Brain microvascular endothelial cell (primary cell): ENCODE results near the gene PWWP2A.
A peak's percentile ranks its signal among the peaks of the same experiment; 100 is the strongest.

Source experiments
- DNase-seq: peaks from one replicate; pipeline ENCODE4 v3.0.0-alpha.2; 2020
- H3K27ac ChIP-seq: fragments of 250-450 bp; sonication (Bioruptor Pico); 2 replicates; pipeline ENCODE4 v1.5.1; 2020; ENCODE audit warnings: mild to moderate bottlenecking, moderate library complexity
- H3K27me3 ChIP-seq: fragments of 250-450 bp; sonication (Bioruptor Pico); replicated peaks from 2 replicates; pipeline ENCODE4 v1.5.1; 2020; ENCODE audit warnings: mild to moderate bottlenecking
- H3K36me3 ChIP-seq: fragments of 250-450 bp; sonication (Bioruptor Pico); replicated peaks from 2 replicates; pipeline ENCODE4 v1.5.1; 2020; ENCODE audit warnings: mild to moderate bottlenecking
- H3K4me3 ChIP-seq: 2 replicates; pipeline ENCODE4 v1.5.1; 2011; ENCODE audit warnings: low read depth, mild to moderate bottlenecking, control low read depth, low read length, moderate library complexity
- in situ Hi-C: cut with HindIII; loops from 2 replicates; pipeline ENCODE4 v1.10.0; 2017; ENCODE audit warnings: low sequenced_read_pairs, low pct_ligation_motif_present
- TF ChIP-seq, protein P1 (sequence below): IDR thresholded peaks from 2 replicates; pipeline ENCODE4 v1.5.1; 2011; ENCODE audit warnings: low read depth, mild to moderate bottlenecking, moderate library complexity, low read length, control low read depth, inconsistent platforms; ENCODE audit errors: missing control alignments

The PWWP2A gene

DNA sequence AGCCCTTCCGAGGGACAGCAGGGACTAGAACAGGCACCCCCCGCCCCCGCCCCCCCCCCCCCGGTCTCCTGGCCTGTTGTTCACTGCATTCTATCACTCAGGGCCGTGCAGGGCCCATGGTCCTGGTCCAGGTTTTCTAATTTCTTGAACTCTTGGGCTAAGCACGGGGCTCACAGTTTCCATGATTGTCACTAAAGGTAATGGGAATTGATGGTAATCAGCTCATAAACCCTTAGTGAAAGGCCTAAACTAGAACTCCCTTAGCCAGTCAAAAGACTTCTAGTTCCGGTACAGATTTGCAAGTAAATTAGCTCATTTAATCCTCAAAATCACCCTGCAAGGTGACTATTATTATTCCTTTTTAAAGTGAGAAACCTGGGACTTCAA lies 14.7 kb upstream of the PWWP2A start:
- no peak overlapping the region for H3K27ac ChIP-seq
- no peak for DNase-seq

DNA sequence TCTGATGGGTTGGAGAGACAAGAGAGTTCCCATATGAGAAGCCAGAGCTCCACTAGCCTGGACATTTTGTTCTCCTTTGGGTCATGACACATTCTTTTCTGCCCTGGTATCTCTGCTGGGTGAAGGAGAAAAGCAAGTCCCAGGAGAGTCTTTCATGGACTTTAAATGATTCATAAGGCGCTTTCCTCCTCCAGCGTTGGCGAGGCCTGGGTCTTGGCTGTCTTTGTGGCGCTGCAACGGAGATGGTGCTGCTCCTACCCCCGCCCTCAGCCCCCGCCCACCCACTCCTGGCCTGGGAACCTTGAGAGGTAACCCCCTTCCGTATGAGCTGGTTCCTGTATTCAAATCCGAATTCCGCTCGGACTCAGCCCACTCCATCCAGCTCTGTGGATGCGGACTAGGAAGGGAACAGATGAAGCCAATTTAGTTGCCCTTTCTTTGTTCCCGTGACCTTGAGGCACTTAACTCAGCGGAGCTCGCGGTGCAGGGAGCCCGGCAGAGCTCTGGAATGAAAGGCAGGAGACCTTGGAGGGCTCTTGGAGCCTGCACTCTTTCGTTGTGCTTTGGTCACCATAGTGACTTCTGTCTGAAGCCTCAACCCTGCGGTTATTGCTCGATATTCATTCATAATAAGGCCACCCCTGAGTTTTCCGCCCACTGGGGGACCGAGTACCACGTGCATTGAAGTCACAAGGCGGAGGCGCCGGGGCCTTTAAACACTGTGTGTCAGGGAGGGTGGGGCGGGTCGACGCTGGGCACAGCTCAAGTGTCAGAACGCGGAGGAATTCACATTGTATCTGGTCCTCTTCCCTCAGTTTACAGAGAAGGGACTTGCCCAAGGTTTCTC lies 14.0 kb upstream of the PWWP2A start:
- DNase-seq = peak; percentile 74
- no peaks in the 10 kb centered on the region for H3K36me3 ChIP-seq
- H3K27ac ChIP-seq = peak overlapping the region; percentile 64
- TF ChIP-seq, protein P1, sequence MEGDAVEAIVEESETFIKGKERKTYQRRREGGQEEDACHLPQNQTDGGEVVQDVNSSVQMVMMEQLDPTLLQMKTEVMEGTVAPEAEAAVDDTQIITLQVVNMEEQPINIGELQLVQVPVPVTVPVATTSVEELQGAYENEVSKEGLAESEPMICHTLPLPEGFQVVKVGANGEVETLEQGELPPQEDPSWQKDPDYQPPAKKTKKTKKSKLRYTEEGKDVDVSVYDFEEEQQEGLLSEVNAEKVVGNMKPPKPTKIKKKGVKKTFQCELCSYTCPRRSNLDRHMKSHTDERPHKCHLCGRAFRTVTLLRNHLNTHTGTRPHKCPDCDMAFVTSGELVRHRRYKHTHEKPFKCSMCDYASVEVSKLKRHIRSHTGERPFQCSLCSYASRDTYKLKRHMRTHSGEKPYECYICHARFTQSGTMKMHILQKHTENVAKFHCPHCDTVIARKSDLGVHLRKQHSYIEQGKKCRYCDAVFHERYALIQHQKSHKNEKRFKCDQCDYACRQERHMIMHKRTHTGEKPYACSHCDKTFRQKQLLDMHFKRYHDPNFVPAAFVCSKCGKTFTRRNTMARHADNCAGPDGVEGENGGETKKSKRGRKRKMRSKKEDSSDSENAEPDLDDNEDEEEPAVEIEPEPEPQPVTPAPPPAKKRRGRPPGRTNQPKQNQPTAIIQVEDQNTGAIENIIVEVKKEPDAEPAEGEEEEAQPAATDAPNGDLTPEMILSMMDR = no peak
- H3K27me3 ChIP-seq = no peaks in the 10 kb centered on the region
- H3K4me3 ChIP-seq = peak overlapping the region; percentile 5
- in situ Hi-C loops = no loop called here

More for the DNA sequence above, 14.7 kb upstream of the PWWP2A start:
- Histone ChIP-seq H3K36me3 (no peaks in the 10 kb centered on the region), H3K27me3 (no peaks in the 10 kb centered on the region), H3K4me3 (no peak overlapping the region)
- in situ Hi-C loops = no loop called here
- TF ChIP-seq, protein P1 = no peak

DNA sequence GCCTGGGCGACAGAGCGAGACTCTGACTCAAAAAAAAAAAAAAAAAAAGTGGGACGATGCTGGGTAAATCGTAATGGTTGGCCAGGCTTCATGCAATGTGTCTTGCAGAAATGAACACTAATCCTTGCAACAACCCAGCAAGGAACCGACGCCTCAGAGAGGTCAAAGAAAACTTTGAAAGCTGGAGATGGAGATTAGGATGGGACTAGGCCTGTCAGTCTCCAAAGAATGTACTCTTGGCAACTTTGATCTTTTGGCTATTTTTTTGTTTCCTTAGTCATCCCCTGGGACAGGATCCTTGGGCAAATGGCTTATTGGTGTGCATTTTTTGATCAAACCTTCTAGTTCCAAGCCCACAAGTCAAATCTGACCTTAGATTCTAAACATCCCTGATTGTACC lies 10.6 kb upstream of the PWWP2A start:
- no peak overlapping the region for H3K27ac ChIP-seq
- H3K27me3 ChIP-seq = no peaks in the 10 kb centered on the region
- TF ChIP-seq, protein P1 = no peak
- no peak overlapping the region for H3K4me3 ChIP-seq
- no peak for DNase-seq
- in situ Hi-C loops = no loop called here
- no peaks in the 10 kb centered on the region for H3K36me3 ChIP-seq

DNA sequence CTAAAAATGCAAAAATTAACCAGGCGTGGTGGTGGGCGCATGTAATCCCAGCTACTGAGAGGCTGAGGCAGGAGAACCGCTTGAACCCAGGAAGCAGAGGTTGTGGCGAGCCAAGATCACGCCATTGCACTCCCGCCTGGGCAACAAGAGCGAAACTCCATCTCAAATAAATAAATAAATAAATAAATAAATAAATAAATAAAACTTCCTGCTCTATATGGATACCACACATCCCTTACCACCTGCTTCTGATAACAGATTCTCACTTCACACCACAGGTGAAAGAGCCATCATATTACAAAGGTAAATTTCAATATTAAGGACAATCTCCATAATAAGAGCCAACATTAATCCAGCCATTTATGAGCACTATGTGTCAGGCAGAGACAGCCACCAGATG lies 9.4 kb upstream of the PWWP2A start:
- TF ChIP-seq, protein P1 = no peak
- no peaks in the 10 kb centered on the region for H3K36me3 ChIP-seq
- H3K27me3 ChIP-seq = no peaks in the 10 kb centered on the region
- no peak overlapping the region for H3K4me3 ChIP-seq
- in situ Hi-C loops = no loop called here
- no peak for DNase-seq
- no peak overlapping the region for H3K27ac ChIP-seq

DNA sequence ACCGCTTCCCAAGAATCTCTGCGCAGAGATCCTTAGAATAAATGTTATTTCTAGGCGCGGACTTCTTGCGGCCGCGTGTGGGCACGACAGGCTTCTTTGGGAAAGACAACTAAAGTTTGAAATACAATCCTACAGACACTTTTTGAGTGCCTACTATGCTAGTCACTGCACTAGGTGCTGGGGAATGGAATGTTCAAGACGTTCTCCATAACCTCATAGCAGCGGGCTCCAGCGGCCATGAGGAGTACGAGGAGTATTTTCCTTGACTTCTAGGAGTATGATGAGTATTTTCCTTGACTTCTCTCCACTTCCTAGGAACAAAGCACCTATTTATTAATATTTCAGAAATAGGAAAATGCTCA lies 636 bp upstream of the PWWP2A start:
- DNase-seq = no peak
- TF ChIP-seq, protein P1 = peak; percentile 24
- in situ Hi-C loops = no loop called here
- H3K36me3 ChIP-seq = peaks cover 7% of the 10 kb centered on the region
- H3K27ac ChIP-seq = no peak overlapping the region
- no peaks in the 10 kb centered on the region for H3K27me3 ChIP-seq
- H3K4me3 ChIP-seq = no peak overlapping the region
